Endothelial cell (in vitro differentiated cells): ENCODE measurements around the gene PTPN1. TPM values are rescaled to one million over a fixed set of nuclear protein-coding genes. Genes with fewer than 3 reads are reported as not detected.

Experiments
- DNase-seq: peaks from one replicate; pipeline ENCODE4 v3.0.0; 2021; ENCODE audit warnings: low spot score
- H3K27ac Mint-ChIP-seq: one replicate; pipeline ENCODE4 v1.8.0; 2021; ENCODE audit warnings: mixed read lengths, inconsistent platforms; ENCODE audit not compliant: unreplicated experiment
- H3K27me3 Mint-ChIP-seq: one replicate; pipeline ENCODE4 v1.8.0; 2021; ENCODE audit warnings: mild to moderate bottlenecking, moderate library complexity, mixed read lengths, inconsistent platforms; ENCODE audit not compliant: unreplicated experiment
- H3K36me3 Mint-ChIP-seq: one replicate; pipeline ENCODE4 v1.8.0; 2021; ENCODE audit warnings: mild to moderate bottlenecking, low read depth, mixed read lengths, inconsistent platforms; ENCODE audit not compliant: unreplicated experiment
- H3K4me1 Mint-ChIP-seq: one replicate; pipeline ENCODE4 v1.8.0; 2021; ENCODE audit warnings: mild to moderate bottlenecking, mixed read lengths, inconsistent platforms; ENCODE audit not compliant: unreplicated experiment
- H3K4me3 Mint-ChIP-seq: one replicate; pipeline ENCODE4 v1.8.0; 2021; ENCODE audit warnings: mild to moderate bottlenecking, mixed read lengths, inconsistent platforms; ENCODE audit not compliant: unreplicated experiment
- H3K9me3 Mint-ChIP-seq: one replicate; pipeline ENCODE4 v1.8.0; 2021; ENCODE audit warnings: mixed read lengths, inconsistent platforms; ENCODE audit not compliant: unreplicated experiment
- total RNA-seq: library from RNA; stranded (reverse); fragmentation: NEBNext Ultra II Directional; extraction: Animal tissue kit (Norgen Biotek cat#: 25700); gene quantifications from one replicate; pipeline ENCODE4 v1.2.1, GENCODE V29; 2021; ENCODE audit not compliant: unreplicated experiment
- TF ChIP-seq, protein P1 (sequence below): fragments of 200-600 bp; sonication (generic); IDR thresholded peaks from one replicate; pipeline ENCODE4 v1.5.0; 2021; ENCODE audit warnings: antibody characterized with exemption; ENCODE audit not compliant: unreplicated experiment

Gene PTPN1
- total RNA-seq, 1 donor from 2014 or later = 46.0 TPM

- H3K27me3 Mint-ChIP-seq = no peaks in the 10 kb centered on the region
- TF ChIP-seq, protein P1, sequence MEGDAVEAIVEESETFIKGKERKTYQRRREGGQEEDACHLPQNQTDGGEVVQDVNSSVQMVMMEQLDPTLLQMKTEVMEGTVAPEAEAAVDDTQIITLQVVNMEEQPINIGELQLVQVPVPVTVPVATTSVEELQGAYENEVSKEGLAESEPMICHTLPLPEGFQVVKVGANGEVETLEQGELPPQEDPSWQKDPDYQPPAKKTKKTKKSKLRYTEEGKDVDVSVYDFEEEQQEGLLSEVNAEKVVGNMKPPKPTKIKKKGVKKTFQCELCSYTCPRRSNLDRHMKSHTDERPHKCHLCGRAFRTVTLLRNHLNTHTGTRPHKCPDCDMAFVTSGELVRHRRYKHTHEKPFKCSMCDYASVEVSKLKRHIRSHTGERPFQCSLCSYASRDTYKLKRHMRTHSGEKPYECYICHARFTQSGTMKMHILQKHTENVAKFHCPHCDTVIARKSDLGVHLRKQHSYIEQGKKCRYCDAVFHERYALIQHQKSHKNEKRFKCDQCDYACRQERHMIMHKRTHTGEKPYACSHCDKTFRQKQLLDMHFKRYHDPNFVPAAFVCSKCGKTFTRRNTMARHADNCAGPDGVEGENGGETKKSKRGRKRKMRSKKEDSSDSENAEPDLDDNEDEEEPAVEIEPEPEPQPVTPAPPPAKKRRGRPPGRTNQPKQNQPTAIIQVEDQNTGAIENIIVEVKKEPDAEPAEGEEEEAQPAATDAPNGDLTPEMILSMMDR = peak; percentile 79
- H3K4me3 Mint-ChIP-seq = peak overlapping the region; percentile 60
- peaks cover 51% of the 10 kb centered on the region for H3K36me3 Mint-ChIP-seq
- H3K9me3 Mint-ChIP-seq = no peaks in the 10 kb centered on the region
- peak; percentile 72 for DNase-seq
- peaks cover 9% of the 10 kb centered on the region for H3K4me1 Mint-ChIP-seq
- no peak overlapping the region for H3K27ac Mint-ChIP-seq
These were observed 70.0 kb downstream of the PTPN1 start for GRCh38 chr20:50580016-50580747.

GRCh38 chr20:50580842-50581544, 70.8 kb downstream of the PTPN1 start:
- no peak for DNase-seq
- peak overlapping the region; percentile 51 for H3K4me3 Mint-ChIP-seq
- H3K27me3 Mint-ChIP-seq = no peaks in the 10 kb centered on the region
- H3K4me1 Mint-ChIP-seq = peaks cover 9% of the 10 kb centered on the region
- H3K27ac Mint-ChIP-seq = no peak overlapping the region
- no peaks in the 10 kb centered on the region for H3K9me3 Mint-ChIP-seq
- H3K36me3 Mint-ChIP-seq = peaks cover 50% of the 10 kb centered on the region
- TF ChIP-seq, protein P1 = no peak

GRCh38 chr20:50582092-50582491, 71.9 kb downstream of the PTPN1 start:
- H3K4me3 Mint-ChIP-seq = no peak overlapping the region
- no peak for DNase-seq
- no peaks in the 10 kb centered on the region for H3K9me3 Mint-ChIP-seq
- H3K27me3 Mint-ChIP-seq = no peaks in the 10 kb centered on the region
- no peak overlapping the region for H3K27ac Mint-ChIP-seq
- H3K4me1 Mint-ChIP-seq = peaks cover 9% of the 10 kb centered on the region
- TF ChIP-seq, protein P1 = no peak
- peaks cover 55% of the 10 kb centered on the region for H3K36me3 Mint-ChIP-seq

GRCh38 chr20:50582591-50583234, 72.5 kb downstream of the PTPN1 start:
- no peak overlapping the region for H3K27ac Mint-ChIP-seq
- H3K36me3 Mint-ChIP-seq = peaks cover 51% of the 10 kb centered on the region
- no peak for DNase-seq
- no peak overlapping the region for H3K4me3 Mint-ChIP-seq
- TF ChIP-seq, protein P1 = no peak
- H3K9me3 Mint-ChIP-seq = no peaks in the 10 kb centered on the region
- H3K4me1 Mint-ChIP-seq = peaks cover 9% of the 10 kb centered on the region
- H3K27me3 Mint-ChIP-seq = no peaks in the 10 kb centered on the region
